Measurements from ENCODE around the gene CAMTA2.
A peak's percentile ranks its signal among the peaks of the same experiment; 100 is the strongest.

The CAMTA2 gene

DNA sequence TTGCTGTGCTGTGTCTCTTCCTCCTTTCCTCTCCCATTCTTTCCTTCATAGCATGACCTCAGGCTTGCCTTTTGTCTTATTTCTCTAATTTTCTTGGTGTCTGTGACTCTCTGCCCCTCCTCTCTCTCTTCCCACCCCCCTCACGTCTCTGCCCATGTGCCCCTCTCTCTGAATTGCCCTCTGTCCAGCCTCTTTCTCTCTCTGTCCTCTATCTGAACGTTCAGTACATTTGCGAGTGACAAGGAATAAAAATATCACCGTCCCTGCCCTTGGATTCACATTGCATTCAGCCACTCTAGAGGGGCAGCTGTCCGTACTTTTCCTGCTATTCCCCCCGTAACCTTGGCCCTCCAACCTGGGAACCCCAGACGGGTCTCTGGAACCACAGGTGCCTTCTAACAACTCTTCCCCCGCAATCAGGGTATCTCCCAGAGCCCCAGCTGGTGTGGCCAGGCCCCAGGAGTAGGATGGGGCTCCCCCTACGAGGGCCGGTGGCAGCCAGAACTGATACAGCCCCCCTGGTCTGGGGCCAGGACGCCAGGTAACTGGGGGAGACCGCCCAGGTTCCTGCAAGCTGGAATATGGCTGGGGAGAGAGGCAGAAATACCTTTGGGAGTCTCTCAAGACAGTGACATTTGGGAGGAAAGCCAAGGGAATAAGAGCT is 12.1 kb upstream of the CAMTA2 start:
- no peak for DNase-seq (ENCODE audit: low read depth)

DNA sequence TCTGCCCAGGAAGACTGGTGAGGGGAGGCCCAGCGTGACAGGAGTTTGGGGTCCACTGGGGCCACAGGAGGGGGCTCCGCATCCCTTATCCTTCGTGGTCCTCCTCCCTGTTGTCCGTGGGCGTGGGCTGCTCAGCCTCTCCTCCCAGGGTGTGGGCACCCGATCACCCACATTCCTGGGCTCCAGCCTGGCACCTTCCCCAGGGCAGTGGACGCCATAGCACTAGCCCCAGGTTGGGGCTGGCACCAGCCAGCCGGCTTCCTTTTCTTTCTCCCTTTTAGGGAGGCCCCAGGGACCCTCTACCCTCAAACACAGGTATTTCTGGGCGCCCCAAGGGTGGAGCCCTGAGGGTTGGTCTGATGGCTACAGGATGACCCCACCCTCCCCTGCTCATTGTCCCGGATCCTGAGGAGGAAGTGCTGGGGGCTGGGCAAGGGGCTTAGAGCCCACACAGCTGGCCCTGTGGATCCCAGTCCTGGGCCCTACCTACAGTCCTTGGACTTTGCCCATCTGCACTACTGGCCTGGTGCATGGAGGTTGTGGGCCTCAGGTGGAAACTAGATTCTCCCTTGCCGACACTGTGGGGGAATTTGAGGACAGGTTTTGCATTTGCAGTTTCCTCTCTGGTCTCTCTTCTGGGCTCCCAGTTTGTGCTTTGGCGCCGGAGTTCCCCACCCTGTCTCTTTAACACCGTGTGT is 11.4 kb upstream of the CAMTA2 start:
- DNase-seq (ENCODE audit: low read depth) = no peak

DNA sequence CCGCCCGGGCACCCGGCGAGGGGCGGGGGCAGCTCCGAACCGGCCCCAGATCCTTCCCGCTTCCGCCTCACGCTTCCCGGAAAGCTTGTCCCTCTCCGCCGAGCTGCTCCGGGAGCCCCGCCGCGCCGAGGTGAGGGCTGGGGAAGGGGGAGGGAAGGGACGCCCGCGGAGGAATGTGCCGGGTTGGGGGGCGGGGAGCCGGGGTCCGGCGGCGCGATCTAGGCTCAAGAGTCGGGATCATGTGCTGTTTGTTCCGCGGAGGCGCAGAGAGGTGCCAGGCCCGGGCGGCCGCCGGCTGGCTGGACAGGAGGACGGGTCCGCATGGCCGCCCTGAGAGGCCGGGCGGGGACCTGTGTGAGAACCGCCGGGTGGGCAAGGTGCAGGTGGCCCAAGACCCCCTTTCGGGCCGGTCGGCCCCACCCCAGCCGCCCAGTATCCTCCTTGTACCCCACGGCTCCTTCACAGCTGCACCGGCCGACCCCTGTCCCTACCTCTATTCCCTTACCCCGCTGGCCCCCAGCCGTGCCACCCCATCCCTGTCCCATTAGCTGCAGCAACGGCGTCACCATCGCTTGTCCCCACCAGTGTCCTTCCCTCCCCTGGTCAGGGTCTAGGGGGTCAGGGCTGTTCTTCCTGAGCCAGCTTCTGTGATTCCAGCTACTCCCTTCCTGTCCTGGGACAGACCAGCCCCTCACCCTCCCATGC is 10.7 kb upstream of the CAMTA2 start:
- DNase-seq (ENCODE audit: low read depth) = peak; percentile 11

DNA sequence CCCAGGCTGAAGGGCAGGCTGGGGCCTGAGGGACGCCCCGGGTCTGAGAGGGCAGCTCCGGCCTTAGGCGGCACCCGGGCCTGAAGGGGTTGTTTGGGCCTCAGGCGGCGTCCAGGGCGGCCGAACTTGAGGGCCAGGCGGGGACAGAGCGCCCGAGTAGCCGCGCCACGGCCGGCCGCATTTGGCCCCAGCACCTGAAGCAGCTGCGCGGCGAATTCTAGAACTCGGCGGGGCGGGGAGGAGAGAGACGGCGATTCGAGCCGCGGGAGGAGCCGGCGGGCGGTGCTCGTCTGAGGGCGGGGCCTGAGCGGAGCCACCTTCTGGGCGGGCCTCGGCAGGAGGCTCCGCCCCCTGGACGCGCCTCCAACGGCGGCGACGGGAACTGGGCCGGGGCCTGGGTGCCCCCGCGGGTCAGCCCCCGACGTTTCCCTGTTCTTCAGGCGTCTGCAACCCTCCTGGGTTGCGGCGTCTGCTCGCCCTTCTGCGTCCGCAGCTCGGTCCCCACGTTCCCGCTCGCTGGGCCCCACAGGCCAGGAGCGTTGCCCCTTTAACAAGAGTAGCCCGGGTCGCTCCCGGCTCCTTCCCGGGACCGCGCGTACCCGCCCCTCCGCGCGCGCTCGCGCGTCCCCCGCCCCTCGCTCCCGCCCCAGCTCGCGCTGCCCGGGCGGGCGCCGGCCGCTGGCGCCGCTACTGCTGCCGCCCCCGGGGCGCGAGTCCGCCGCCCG is 10.0 kb upstream of the CAMTA2 start, which contains the start of the genes INCA1 and KIF1C:
INCA1 (minus strand) TSS at position 221 of the 725 bp plus-strand sequence. CDS start 3,085 bp downstream, outside the sequence.
KIF1C (plus strand) TSS at position 649 of the 725 bp plus-strand sequence. CDS start 2,297 bp downstream, outside the sequence.
- peak; percentile 34 for DNase-seq (ENCODE audit: low read depth)

DNA sequence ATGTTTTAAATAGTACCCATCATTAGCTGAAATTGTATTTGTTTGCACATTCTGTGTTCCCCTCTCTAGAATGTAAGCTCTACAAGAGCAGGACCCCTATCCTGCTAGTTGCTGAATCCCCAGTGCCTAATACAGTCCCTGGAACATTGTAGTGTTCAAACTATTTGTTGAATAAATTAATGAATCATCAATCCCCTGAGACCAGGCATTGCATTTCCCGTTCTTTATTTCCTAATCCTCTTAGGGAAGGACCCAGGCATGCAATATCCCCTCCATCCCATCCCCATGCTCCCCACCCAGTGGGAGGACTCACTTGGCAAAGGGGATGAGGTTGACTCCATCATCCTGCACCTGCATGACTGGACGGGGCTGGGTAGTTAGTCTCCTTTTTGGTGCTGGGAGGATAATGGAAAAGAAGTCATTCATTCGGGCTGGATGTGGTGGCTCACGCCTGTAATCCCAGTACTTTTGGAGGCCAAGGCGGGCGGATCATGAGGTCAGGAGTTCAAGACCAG is 6.7 kb upstream of the CAMTA2 start:
- no peak for DNase-seq (ENCODE audit: low read depth)

DNA sequence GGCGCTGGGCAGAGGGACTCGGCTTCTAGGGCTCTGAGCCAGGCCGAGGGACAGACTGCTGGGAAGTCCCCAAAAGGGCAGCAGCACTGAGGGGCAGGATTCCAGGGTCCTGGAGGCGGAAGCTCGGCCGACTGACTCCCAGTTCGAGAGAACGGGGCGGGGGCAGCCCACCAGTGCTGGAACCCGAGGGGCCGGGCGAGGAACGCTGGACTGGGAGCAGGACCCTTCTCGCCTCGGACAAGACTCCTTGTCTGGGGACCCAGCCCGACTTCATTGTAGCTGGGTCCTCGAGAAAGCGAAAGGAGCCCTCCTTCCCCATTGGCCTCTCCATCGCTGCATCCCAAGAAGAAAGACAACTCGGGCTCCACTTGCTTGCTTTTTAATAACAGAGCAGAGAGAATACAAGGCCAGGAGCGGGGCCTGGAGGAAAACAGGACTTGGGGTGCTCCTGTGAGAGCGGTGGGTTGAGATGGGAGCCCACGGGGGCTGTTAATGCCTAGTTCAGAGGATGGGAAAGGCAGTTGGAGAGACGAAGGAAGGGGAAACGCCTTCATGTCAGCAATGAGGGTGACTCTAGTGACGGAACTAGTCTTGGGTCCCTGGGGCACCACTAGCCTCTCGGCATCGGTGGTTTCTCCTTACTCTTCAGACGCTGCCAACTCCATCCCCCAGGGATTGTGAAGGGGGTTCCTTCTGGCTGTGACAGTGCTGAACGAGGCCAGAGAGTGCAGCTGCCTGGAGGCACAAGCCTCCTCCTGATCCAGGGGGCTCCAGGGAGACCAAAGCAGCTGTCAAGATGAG is 492 bp upstream of the CAMTA2 start:
- no peak for DNase-seq (ENCODE audit: low read depth)

DNA sequence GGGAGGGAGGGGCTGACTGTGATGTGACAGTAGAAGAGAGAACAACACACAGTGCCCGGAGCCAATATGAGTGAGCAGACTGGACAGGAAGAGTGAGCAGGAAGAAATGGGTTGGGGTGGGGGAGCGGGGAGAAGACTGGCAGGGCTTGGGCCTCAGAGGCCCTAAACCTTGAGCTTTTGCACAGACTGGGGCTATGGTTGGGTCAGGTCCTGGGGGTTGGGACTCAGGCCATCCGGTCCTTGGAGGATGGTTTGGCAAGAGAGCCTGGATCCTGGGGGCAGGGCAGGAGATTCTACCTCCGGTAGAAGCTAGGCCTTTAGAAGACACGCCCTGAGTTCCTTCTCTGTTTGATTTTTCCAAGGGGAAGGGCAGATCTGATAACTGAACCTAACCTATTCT is 1.1 kb downstream of the CAMTA2 start:
- no peak for DNase-seq (ENCODE audit: low read depth)

DNA sequence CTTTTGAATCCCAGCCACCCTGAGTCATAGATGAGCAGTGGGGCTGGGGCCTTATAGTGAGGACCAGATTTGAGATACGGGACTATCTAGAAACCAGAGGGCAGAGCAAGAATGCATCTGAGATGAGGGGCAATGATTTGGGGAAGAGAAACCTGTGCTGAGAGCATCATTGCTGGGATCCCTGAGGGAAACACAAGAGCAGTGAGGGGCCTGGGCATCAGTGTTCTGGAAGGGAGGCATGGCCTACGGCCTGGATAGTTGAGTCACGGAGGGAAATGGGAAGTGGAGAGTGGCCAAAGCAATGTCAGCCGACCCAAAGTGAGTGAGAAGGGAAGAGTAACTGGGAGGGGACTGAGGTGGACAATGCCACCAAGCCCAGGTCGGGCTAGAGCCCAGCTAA is 5.2 kb downstream of the CAMTA2 start:
- DNase-seq (ENCODE audit: low read depth) = no peak

DNA sequence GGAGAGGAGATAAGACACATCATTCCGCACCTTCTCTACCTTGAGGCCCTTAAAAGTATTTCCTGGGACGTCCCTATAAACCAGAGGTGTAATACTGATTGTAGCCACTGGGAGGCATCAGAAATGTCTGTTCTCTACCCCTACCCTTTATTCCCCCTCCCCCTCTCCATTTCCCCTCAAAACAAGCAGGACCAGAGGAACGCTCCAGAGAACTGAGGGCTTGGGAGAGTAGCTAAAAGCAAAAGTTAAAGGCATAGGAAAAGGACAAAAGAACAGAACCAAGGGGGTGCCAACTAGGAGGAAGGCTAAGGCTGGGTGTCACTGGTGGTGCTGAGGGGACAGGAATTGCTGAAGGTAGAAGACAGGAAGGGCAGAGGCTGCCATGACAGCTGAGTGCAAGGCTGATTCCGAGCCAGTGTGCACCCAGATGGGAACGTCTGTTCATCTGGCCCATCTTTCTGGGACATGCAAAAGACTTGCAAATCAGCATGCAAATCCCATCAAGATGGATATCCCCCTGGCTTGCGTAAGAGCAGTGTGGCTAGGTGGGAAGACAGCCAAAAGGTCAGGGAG is 6.7 kb downstream of the CAMTA2 start:
- DNase-seq (ENCODE audit: low read depth) = no peak

DNA sequence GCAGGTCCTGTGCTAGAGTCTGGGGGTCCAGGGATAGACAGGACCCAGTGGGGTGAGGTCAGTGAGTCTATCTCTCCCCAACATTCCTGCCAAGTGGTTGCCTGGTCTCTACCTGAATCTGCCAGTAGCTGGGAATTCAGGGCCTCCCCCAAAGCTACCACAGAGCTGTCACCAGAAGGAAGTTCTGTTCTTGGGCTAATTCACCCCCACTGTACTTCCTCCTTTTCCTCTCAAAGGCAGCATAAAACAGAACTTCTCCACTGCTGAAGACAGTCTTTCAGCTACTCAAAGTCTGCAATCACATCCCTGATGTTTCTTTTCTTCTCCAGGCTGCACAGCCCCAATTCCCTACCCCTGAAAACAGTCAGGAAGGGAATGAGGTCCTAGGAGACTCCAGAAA is 8.7 kb downstream of the CAMTA2 start:
- DNase-seq (ENCODE audit: low read depth) = no peak

DNA sequence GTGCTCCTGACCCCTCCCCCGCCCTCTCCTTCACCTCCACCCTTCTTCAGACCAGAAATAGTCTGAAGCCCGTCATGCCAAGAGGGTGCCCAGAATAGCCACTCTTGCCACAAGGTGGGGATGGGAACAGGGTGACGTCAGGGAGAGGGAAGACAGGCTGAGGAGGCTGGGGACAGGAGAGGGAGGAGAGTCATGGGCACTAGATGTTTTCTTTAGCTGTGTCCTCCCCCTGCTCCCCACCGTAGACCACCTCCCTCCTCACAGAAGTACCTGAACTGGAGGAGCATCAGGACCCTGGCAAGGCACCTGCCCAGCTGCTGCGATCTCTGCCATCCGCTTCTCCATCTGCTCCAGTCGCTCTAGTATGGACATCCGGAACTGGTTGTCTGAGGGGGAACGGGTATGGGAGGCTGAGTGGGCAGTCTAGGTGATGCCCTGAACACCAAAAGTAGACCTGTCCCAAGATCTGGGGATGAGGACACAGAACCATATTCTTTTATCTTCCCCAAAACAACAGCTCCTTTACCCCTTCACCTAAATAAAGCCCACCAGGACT is 13.3 kb downstream of the CAMTA2 start:
- DNase-seq (ENCODE audit: low read depth) = no peak

DNA sequence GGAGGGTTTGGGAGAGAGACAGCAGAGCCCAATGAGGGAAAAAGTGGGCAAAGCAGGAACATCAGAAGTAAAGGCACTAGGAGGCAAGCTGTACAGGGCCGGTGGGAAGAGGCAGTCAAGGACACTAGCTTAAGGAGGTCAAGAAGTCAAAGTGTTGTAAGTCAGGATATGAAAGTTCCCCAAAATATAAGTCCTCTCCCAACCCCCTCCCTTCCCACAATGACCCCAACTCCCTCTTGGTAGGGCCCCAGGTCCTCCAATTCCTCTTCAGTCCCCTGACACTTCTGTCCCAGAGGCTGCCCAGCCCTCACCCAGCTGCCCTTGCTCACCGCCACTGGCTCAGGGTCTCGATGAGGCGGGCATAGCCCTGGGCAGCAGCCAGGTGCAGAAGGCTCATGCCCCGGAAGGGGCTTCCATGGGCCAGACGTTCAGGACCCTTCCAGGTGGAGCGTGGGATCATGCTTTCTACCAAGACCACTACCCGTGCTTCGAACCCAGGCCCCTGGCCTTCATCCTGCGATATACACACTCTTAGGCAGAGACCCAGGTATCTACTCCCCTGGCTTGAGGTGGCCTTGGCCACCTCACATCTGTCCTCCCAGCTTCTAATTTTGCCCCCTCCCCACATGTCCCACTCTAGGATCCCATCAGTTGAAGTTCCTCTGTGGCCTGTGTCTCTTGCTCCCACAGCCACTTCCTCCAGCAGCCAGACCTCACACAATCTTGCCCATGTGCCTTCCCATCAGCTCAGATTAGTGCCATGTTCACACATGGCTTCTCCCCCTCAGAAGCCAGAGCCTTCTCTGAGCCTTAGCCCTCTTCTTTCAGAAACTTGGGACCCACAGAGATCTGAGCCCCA is 14.0 kb downstream of the CAMTA2 start:
- DNase-seq (ENCODE audit: low read depth) = no peak

DNA sequence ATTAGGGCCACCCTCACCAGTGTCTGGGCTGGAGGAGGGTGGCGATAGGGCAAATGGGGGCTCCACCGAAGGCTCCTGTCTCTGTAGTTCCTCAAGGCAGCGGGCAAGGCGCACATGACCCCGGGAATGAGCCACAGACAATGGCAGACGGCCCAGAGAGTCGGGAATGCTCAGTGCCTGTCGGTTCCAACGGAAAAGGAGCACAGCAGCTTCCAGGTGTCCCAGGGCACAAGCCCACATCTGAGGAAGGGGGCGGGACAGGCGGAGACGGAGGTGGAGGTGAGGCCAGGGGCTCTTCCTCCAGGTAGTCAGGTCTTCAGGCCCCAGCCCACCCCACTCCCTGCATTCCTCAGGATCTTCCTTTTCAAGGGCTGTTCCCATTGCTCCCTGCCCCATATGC is 14.7 kb downstream of the CAMTA2 start:
- no peak for DNase-seq (ENCODE audit: low read depth)

DNA sequence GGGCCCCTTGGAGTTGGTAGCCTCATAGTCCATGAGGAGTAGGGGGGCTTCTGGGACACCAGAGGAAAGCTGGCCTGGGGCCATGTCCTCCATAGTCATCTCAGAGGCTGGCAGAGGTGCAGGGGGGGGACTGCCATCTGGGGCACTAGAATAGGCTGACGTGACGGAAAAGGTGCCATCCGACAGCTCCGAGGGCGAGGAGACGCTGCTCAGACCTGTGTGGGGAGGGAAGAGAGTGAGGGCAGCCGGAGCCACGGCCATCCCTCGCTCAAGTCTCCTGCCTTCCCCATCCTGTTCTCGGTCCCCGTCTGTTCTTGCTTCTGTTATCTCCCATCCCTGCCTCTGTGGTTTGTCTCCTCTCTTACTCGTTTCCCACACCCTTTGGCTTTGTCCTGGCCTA is 15.2 kb downstream of the CAMTA2 start:
- DNase-seq (ENCODE audit: low read depth) = no peak

DNA sequence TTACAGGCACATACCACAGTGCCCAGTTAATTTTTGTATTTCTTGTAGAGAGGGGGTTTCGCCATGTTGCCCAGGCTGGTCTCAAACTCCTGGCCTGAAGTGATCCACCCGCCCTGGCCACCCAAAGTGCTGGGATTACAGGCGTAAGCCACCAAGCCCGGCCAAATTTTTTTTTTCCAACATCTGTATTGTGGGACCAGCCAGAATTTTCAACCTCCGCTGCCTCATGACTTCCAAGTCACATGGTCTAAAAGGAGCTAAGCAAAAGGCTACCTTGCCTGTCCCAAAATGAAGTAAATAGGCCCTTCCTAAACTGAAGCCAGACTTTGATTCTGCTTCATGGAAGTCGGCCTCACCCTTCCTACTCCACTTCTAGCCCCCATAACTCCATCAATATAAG is 15.6 kb downstream of the CAMTA2 start:
- no peak for DNase-seq (ENCODE audit: low read depth)

DNA sequence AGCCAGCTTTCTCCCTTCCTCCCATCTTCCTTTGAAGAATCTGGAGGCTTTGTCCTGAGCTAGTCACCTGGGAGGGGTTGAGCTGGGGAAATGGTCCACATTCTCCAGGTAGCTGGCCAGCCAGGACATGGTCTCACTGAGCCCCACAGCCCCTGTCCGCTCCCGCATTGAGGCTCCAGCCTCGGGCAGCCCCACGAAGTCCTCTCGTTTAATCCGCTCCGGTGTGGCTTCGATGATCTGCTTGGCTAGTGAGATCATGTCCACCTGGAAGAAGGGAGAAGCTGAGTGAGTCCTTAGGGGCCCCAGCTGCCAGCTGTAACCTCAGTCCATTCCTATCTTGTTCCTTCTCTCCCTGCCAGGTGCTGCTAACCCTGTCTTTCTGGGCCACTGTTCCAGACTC is 17.2 kb downstream of the CAMTA2 start:
- no peak for DNase-seq (ENCODE audit: low read depth)

DNA sequence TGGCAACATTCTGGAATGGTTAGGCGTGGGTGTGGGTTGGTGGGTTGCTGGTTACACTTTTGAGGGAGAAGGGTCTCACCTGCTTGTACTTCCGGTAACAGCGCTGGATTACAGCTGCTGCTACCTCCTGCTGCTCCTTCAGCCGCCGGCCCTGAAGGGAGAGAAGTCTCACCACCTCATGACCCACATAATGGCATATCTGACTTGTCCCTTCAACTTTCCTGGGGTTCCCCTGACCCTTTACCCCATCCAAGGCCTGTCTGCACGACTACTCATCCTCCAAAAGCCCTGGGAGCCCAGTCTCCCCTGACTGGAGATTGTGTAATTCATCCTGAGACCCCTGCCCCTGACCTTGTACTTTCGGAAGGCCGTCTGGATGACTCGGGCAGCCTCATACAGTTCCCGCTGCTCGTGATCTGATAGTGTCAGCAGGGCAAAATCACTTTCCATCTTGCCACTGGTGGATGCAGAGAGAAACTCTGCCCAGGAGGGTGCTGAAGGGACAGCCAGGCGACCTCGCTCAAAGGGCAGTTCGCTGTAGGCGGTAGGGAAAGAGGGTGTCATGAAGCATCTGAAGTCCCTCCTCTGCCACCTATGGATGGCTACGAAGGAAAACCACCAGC is 17.8 kb downstream of the CAMTA2 start:
- DNase-seq (ENCODE audit: low read depth) = no peak

DNA sequence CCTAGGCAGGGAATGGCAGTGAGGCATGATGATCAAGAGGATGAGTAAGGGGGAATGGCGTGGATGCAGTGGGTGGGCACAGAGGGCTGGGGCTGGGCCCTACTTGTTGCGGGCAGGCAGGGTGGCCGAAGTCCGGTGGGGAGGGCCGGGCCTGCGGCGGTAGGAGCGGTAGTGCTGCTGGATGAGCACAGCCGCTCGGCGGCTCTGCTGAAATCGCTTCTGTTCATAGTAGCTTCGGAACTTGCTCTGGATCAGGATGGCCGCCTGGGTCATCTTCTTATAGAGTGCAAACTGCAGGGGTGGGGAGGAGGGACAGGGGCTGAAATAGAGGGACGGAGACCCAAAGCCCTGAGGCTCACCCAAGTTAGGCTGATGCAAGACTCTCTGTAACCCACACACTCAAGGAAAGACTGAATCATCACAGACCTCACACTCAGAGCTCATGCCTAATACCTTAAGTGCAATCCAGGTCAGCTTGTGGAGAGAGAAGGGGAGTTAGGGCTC is 18.4 kb downstream of the CAMTA2 start:
- no peak for DNase-seq (ENCODE audit: low read depth)

DNA sequence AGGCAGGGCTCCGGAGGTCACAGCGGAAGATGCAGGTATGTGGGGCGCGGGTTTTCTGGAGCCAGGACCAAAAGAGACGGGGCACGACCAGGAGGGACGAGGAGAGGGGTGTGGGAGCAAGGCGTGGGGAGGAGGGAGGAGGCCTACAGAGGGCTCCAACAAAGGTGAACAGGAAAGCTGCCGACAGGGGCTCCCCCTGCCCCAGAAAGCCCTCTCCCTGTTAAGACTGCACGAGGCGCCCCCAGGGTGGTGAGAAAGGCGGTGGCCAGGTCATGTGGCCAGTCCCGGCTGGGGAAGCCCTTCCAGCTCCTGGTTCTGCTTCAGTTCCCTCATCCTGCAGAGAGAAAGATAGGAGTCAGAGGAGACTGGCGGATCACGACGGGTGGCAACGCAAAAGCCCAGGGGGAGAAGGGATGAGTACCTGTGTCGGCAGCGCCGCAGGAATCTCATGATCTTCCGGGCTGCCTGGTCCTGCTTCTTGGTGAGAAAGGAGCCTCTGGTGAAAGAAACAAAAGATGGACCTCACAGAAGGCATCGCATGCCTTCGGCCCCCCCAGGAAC is 18.9 kb downstream of the CAMTA2 start:
- no peak for DNase-seq (ENCODE audit: low read depth)

Data from CMK (cell line).